ENCODE results near the gene TNFSF18.

TNFSF18 gene

GRCh38 chr1:173038875-173039554 is 11.7 kb downstream of the TNFSF18 start:
- FAIRE-seq = no peak

DNA sequence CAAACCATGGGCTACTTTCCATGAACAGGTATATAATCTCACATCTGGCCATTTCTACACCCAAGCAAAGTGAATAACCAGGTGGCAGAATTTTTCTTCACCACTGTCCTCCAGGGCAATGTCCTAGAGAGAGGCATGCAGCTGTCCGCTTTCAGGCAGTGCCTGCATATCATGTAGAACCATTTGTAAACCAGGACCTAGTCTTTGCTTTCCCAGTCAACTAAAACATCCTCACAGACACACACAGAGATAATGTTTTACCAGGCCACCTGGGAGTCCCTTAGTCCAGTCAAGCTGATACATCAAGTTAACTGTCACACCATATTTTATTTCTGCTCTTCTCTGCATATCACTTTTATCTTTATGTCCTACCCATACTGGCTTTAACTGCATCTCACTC is 26.2 kb downstream of the TNFSF18 start:
- FAIRE-seq = no peak

DNA sequence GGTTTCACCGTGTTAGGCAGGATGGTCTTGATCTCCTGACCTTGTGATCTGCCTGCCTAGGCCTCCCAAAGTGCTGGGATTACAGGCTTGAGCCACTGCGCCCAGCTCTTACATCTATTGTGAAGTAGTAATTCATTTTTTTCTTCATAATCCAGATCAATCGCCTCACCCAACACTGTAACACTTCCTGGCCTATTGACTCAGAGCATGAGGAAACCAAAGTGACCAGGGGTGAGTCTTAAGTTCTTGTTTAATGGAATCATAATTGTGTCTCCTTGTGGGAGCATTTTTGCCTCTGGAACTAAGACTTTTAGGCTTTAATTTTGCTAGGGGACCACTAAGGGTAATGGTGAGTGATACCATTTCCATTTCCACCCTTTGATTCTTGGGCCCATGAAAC is 27.4 kb downstream of the TNFSF18 start:
- FAIRE-seq = no peak

- FAIRE-seq = no peak
These were observed 30.5 kb downstream of the TNFSF18 start for GRCh38 chr1:173020138-173020750.

- no peak for FAIRE-seq
These were observed 32.9 kb downstream of the TNFSF18 start for GRCh38 chr1:173017792-173018191.

GRCh38 chr1:173016419-173016818 is 34.3 kb downstream of the TNFSF18 start:
- FAIRE-seq = no peak

DNA sequence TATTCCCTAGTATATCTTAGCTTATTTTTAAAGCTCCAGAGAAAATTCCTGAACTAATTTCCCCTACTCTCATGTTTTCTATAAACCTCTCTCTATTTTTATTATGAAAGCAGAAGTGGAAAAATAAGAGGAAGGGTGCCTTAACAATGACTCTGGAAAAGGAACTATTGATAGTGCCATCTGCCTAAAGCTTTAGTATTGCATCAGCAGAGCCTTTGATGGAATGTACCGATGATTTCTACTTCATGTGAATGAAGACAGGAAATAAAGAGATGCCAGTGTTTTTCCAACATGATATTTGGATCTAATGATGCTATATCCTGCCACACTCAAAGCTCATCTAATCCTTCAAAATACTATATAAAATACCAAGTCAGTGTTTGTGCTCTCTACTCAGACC is 35.1 kb downstream of the TNFSF18 start:
- no peak for FAIRE-seq

DNA sequence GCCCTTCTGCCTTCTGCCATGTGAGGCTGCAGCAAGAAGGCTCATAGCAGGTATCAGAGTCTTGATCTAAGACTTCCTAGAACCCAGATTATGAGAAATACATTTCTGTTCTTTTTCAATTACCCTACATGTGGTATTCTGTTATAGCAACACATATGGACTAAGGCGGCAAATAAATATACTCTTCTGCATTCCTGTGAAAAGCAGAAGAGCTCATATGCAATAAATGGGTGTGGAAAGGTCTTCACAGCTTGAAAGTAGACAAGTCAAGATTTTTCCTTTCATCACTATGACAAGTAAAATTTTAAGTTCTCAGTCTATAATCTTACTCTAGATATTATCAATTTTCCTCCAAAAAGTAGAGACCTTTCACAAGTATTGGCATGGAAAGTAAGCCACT is 36.6 kb downstream of the TNFSF18 start:
- no peak for FAIRE-seq

DNA sequence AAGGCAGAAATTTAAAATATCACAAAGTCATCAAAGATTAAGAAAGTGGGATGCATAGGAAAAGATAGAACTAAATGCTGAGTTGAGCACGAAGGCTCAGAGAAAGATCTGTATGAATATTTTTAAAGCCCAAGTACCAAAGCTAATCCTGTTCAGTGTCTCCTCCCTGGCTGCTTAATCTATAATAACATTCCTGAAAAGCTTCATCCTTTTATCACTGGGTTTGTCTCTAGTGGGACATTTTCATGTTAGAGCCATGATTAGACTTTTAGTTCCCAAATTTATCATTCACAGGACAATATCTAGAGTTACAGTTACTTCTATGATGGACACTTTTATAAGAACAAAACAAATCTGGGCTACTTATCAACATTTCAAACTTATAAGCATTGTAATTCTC is 38.6 kb downstream of the TNFSF18 start:
- no peak for FAIRE-seq

- FAIRE-seq = no peak
These were observed 41.1 kb downstream of the TNFSF18 start for GRCh38 chr1:173009597-173009996.

DNA sequence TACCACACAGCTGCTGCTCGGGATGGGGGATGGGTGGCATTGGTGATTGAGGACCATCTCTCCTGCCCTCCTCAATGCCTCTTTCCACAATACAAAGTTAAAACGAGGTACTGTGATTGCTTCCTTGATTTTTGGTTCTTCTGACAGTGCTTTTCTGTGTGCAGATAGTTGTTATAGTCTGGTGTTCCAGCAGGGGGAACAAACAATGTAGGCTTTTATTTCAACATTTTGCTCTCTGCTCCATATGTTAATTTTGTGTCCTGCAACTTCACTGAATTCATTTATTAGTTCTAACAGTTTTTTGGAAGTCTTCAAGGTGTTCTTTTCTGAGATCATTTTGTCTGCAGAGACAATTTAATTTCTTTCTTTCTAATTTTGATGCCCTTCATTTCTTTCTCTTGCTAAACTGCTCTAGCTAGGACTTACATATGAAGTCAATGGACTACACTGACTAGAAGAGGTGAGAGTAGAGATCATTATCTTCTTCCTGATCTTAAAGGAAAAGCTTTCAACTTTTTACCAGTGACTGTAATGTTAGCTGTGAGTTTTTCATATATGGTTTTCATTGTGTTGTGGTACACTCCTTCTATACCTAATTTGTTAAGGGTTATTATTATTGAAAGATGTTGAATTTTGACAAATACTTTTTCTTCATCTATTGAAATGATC is 45.4 kb downstream of the TNFSF18 start:
- FAIRE-seq = no peak

GRCh38 chr1:173002891-173003838 is 47.6 kb downstream of the TNFSF18 start:
- no peak for FAIRE-seq

GRCh38 chr1:172999349-172999748 is 51.4 kb downstream of the TNFSF18 start:
- no peak for FAIRE-seq

GRCh38 chr1:172997941-172998361 is 52.8 kb downstream of the TNFSF18 start:
- FAIRE-seq = no peak

- no peak for FAIRE-seq
These were observed 57.1 kb downstream of the TNFSF18 start for GRCh38 chr1:172993640-172994039.

- no peak for FAIRE-seq
These were observed 58.9 kb downstream of the TNFSF18 start for GRCh38 chr1:172991674-172992400.

- FAIRE-seq = no peak
These were observed 60.0 kb downstream of the TNFSF18 start for GRCh38 chr1:172990598-172991215.
